Left colon (tissue), 2 donors: Measurements from ENCODE around the gene ACACA. TPM values are rescaled to one million over a fixed set of nuclear protein-coding genes. Genes with fewer than 3 reads are reported as not detected.
A peak's percentile ranks its signal among the peaks of the same experiment; 100 is the strongest.

ENCODE experiments used
- ATAC-seq: fragments of 200-7000 bp; cut with Tn5 transposase; one replicate; pipeline ENCODE4 v1.9.1; 2020; ENCODE audit warnings: mild to moderate bottlenecking, moderate library complexity
- DNase-seq, 2 donors: peaks; one replicate each; pipeline ENCODE4 v3.0.0-alpha.2; 2020
- intact Hi-C, 2 donors: fragments of 100-400 bp; cut with DNase I in 1 of 2; cut with micrococcal nuclease in 1 of 2; formaldehyde crosslinking; loops; one replicate each; pipeline versions ENCODE4 v1.11.2 to v1.14.0; 2022; cut with DNase I, micrococcal nuclease
- total RNA-seq, 2 donors: library from RNA; stranded (reverse); fragmentation: NEBNext Ultra II Directional; extraction: Animal tissue kit (Norgen Biotek cat#: 25700); gene quantifications; one replicate each; pipeline ENCODE4 v1.2.1, GENCODE V29; 2021
- donor health status: DM: no; HTN: no; CAD: no.
- donor health status: DM: yes; HTN: yes; CAD: no.

The ACACA gene
- total RNA-seq, 2 donors from 2014 or later = 47.8 to 72.1 TPM

DNA sequence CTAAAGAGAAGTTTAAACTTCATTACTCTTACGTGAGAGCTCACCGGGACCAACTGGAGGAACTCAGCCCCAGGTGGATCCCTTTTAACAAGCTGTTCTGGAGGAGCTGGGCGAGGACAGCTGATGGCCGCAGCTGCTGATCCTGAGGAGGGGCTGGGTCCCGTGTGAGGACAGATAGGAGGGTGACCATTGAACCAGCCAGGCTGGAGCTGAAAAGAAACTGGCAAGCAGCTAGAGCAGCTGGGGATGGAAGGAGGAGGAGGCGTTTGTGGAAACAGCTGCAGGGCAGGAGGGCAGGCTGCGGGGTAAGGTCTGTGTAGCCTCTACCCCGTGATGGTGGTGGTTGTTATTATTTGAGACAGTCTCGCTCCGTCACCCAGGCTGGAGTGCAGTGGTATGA, 338.4 kb downstream of the ACACA start:
- intact Hi-C loops = no loop called here
- DNase-seq (no peak), ATAC-seq (peak; percentile 21)

GRCh38 chr17:37067555-37068111, 339.0 kb downstream of the ACACA start:
- ATAC-seq (peak; percentile 92), DNase-seq (peak; percentile 74 to 76)
- intact Hi-C loops = no loop called here

DNA sequence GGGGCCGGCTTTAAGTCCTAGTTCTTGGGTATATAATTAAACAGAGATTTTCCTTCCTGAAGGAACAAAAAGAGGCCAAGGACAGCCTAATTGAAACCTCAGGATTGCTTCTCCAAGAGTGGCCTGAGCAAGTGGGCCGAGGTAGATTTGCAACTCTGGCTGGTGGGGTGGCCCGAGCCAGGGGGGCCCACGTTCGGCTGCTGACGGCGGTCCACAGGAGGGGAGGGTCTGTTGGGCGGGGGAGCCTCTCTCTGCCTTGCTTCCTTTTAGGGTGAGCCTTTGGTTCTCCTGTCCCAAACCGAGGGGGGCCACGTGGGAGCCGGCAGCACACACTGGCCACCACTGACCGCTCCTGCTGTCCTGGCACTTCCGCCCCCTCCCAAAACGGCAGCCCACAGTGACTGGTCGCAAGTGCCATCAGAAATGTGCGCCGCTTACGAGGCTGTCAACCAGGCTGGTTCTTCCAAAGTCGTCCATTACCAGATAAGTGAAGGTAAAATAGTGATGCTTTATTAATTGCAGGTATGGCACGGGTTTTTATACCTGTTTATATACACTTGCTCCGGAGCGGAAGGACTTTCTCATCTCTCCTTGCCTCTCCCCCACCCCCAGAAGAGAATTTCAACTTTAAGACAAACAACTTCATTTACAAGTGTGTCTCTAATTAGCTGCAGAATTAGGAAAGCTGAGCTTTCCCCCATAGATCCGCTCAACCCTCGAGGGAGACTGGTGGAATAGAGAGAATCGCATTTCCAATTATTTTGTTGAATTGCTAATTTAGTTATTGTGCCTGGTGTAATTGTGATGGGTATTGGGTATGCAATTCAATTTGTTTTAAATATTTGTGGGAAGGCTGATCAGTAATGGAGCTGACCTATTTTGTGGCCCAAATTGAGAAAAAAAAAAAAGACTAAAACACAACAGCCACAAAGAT, 340.0 kb downstream of the ACACA start:
- DNase-seq (no peak), ATAC-seq (no peak)
- intact Hi-C loops = no loop called here

DNA sequence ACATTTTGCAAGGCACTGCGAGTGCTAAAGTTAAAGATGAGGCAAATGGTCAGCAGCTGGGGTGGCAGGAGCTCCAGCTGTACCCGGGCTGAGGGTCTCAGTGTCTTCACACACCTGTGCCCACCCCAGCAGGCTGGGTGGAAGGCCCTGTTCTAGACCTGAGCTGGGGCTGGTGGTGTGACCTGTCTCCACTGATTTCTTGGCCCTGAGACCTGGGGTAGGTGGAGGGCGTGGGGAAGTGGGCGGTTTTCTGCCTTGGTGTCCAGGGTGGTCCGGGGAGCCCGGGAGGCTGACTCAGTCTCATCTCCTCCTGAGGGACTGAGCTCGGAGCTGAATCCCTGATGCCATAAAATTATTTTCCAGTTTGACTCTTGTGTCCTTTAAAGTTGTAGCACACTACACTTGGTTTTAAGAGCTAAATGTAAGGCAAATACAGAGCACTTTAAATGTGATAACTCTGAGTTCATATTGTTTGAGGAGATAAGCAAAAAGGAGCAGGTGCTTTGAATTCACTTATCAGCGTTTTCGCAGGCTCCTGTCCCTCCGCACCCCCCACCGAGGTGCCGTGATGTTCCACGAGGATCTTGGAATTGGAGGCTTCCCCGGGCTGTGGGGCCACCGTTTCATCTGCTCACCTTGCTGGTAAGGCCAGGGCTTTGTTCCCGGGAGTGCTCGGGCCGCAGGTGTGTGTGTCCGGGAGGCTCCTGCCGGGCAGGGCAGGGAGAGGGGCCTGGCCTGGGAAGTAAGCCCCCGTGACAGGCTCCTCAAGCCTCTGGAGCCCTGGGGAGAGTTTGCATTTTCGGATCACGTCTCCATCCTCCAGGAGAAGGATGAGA, 340.9 kb downstream of the ACACA start:
- intact Hi-C loops = no loop called here
- ATAC-seq (no peak), DNase-seq (no peak)

GRCh38 chr17:37064956-37065355, 341.7 kb downstream of the ACACA start:
- DNase-seq (no peak), ATAC-seq (no peak)
- intact Hi-C loops = no loop called here

- intact Hi-C loops = no loop called here
- no peak for ATAC-seq
Measured at GRCh38 chr17:37064206-37064605, 342.4 kb downstream of the ACACA start.

GRCh38 chr17:37062021-37062420, 344.6 kb downstream of the ACACA start:
- intact Hi-C loops = no loop called here

More at GRCh38 chr17:37064206-37064605, 342.4 kb downstream of the ACACA start:
- no peak for DNase-seq

DNA sequence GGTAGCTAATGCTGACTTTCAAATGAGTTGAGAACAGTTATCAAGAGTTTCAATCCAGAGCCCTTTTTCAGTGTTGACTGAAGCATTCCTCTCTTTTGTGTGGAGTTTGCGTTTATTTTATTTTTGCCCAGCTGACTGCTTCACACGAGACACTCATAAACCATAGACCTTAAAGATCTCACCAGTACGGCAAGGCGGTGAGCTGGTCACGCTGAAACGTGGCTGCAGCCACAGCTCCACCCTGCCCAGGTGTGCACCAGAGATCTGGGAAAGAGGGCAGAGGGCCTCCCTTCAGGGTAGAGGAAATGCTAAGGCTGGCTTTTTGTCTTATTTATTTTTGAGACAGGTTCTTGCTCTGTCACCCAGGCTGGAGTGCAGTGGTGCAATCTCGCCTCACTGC, 345.7 kb downstream of the ACACA start:
- intact Hi-C loops = no loop called here
- ATAC-seq = peak; percentile 81
- no peak for DNase-seq

More at GRCh38 chr17:37062021-37062420, 344.6 kb downstream of the ACACA start:
- DNase-seq (no peak), ATAC-seq (no peak)

- ATAC-seq (no peak), DNase-seq (no peak)
- intact Hi-C loops = no loop called here
Measured at GRCh38 chr17:37060094-37060493, 346.5 kb downstream of the ACACA start.

DNA sequence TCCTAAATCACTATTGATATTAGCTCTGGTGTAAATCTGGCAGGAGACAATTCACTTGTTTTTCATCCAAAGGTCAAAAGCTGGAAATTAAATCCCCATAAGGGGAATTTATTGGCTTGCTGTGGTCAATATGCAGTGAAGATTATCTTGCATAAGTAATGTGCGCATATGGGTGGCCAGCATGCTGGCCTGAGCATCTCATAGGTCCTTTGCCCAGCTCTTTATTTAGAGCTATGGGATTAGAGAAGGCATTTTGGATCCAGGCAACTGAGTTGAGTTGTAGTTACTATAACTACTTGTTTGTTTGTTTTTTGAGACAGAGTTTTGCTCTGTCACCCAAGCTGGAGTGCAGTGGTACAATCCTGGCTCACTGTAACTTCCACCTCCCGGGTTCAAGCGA, 347.1 kb downstream of the ACACA start:
- intact Hi-C loops = no loop called here
- ATAC-seq (no peak), DNase-seq (no peak)

GRCh38 chr17:37056622-37057021, 350.0 kb downstream of the ACACA start:
- intact Hi-C loops = no loop called here
- DNase-seq (no peak), ATAC-seq (no peak)

GRCh38 chr17:37054894-37055293, 351.7 kb downstream of the ACACA start:
- ATAC-seq = no peak
- no peak for DNase-seq
- intact Hi-C loops = no loop called here

DNA sequence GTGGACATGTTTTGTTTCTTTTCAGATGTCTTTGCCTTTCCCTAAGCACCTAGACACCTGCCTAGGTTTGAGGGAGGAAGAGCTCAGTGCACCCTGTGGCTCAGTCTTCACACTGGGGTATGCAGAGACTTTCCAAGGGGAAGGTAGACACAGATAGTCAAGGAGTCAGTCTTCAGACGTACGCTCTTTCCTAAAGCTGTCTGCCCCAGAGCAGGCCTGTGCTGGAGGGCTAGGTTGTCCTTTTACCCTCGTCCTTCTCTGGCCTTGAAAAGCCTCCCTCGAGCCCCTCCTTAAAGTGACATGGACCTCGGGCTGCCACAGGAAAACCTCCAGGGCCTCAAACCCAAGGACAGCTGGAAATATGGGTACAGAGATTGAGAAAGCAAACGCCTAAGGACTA, 354.2 kb downstream of the ACACA start:
- ATAC-seq (no peak), DNase-seq (no peak)
- intact Hi-C loops = no loop called here

GRCh38 chr17:37051833-37052232, 354.8 kb downstream of the ACACA start:
- peak in 1 of 2 donors; percentile 26 for DNase-seq
- intact Hi-C loops = no loop called here
- ATAC-seq = peak; percentile 94

- intact Hi-C loops = no loop called here
- DNase-seq (no peak), ATAC-seq (peak; percentile 25)
Measured at GRCh38 chr17:37051381-37051780, 355.3 kb downstream of the ACACA start.

GRCh38 chr17:37050920-37051319, 355.7 kb downstream of the ACACA start:
- intact Hi-C loops = no loop called here
- DNase-seq (no peak), ATAC-seq (no peak)

GRCh38 chr17:37048811-37049210, 357.8 kb downstream of the ACACA start:
- DNase-seq = no peak
- ATAC-seq = peak; percentile 47
- intact Hi-C loops = loop anchor here in 1 of 2 donors (10.0 kb wide), 1 partner anchor 424 kb away; no protein-coding TSS in a partner anchor

- peak; percentile 68 to 82 for DNase-seq
- intact Hi-C loops = loop anchor here in 1 of 2 donors (10.0 kb wide), 1 partner anchor 423 kb away; no protein-coding TSS in a partner anchor
Measured at GRCh38 chr17:37047631-37048104, 359.0 kb downstream of the ACACA start.

DNA sequence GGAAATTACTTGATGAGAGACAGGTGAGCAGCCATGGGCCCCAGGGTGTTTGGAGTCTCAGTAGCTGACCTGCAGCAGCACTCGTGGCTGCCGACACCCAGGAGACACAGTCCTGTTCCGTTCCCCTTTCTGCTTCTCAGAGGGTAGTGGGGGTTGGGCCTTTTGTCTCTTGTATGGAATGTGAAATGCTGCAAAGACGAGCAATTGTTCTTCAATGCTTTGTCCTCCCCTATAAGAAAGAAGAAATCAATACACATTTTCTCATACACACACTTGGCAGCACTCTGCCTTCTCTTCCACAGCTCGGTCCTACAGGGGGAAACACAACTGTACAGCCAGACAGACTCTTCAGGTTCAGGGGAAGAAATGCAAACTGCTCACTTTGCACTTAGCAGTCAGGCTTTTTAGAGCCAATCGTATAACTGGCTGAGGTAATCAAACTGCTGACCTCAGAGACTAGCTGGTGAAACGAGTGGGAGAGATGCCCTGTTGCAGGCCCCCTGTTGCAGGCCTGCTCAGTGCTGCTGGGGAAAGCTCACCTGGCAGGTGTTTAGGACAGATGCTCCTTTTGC, 361.2 kb downstream of the ACACA start:
- DNase-seq (no peak), ATAC-seq (no peak)
- intact Hi-C loops = loop anchor here in 1 of 2 donors (10.0 kb wide), 1 partner anchor 421 kb away; no protein-coding TSS in a partner anchor

More at GRCh38 chr17:37047631-37048104, 359.0 kb downstream of the ACACA start:
- ATAC-seq = peak; percentile 52
